Glomerular endothelial cell (primary cell): Measurements from ENCODE around the gene YAF2. TPM values are rescaled to one million over a fixed set of nuclear protein-coding genes. Genes with fewer than 3 reads are reported as not detected.
"Not testable (repeated sequence)": the region's sequence is repeated elsewhere in the genome, so short reads cannot be mapped to it uniquely, and the experiment has no call there.

Experiments used
- DNase-seq: peaks from one replicate; pipeline ENCODE4 v3.0.0-alpha.2; 2011; ENCODE audit warnings: low read depth, low spot score; ENCODE audit errors: extremely low read depth
- total RNA-seq: library from RNA; depleted of rRNA; stranded (reverse); fragments of >200 nt; gene quantifications from 2 replicates; pipeline ENCODE4 v1.2.3, GENCODE V29; 2015

Gene YAF2
- total RNA-seq, 1 donor from 2014 or later, result 39.4 TPM

DNA sequence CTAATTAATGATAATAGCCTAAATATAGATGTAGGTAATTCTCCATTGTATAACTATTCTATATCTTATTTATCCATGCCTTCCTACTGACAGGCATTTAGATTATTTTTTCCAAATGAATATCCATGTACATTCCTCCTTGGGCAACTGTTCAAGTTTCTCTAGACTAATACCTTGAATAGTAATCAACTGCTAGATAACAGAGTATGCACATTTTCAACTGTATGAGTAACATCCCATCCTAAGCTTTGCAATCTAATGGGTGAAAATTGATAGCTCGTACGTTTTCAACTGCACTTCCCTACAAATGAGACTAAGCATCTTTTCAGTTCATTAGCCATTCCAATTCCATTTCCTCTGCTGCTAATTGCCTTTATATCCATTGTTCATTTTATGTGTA is 37.0 kb downstream of the YAF2 start:
- DNase-seq, result no peak

DNA sequence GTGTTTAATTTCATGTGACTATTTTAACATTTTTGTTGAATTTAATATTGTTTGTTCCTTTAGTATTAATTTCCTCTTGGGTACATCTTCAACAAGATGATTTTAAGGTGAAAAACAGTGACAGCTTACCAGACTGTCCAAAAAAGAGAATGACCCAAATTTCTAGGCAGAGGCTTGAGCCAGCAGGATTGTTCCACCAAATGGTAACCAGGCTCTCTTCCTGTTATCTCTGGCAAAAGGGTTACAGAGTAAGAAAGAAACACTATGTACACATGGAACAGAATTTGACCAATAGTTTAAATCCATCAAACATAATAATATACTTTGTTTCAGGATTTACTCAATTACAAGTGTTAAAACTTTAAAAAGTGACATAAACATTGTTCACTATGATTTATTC is 39.0 kb downstream of the YAF2 start:
- no peak for DNase-seq

DNA sequence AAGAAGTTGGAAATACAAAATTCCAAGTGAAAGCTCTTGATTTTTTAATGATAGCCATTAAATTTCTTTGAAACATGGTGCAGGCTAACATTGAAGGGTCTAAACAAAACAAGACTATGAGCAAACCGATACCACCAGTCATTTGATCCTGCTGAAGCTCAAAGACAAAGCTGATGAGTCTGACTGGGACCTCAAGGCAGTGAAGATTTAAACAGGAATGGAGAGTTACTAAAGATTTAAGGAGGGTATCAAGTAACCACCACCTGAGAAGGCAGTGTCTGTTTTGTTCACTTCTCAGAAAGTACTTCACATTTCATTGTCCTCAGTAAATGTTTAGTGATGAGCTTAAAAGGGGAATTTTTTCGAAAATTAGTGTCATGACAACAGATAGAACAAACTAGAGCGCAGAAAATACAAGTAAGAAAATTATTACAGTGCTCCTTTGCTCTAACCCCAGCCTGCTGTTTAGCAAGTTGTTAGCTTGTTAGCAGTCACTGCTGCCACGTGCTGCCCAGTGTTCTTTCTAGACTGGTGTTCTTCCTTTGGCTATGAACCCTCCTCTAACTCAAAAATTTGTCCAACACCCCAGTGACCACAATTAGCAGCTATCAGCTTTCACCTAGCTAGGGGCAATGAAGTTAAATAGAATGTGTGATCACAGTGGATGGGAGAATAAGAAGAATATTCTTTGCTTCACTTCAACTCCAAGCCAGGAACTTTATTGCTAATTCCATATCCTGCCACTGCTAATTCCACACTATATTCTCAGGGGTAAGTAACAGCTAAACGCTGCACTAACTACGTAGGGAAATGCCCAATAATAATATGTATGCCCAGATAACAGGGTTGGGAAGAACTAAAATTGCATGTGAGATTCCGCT is 41.1 kb downstream of the YAF2 start:
- no peak for DNase-seq

DNA sequence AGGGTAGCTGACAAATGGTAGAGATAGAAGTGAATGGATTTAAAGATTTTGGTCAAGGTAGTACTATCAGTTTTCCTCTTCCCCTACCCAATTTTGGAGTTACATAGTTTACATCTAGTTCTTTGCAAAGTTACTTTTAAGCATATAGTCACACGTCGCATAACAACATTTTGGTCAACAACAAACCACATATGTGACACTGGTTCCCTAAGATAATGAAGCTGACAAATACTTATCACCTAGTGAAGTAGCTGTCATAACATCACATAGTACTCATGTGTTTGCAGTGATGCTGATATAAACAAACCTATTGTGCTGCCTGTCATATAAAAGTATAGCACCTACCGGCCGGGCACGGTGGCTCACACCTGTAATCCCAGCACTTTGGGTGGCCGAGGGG is 45.4 kb downstream of the YAF2 start:
- DNase-seq, result no peak

GRCh38 chr12:42192258-42192657 is 45.8 kb downstream of the YAF2 start:
- no peak for DNase-seq

- no peak for DNase-seq
Observed at GRCh38 chr12:42190376-42190775, 47.7 kb downstream of the YAF2 start.

DNA sequence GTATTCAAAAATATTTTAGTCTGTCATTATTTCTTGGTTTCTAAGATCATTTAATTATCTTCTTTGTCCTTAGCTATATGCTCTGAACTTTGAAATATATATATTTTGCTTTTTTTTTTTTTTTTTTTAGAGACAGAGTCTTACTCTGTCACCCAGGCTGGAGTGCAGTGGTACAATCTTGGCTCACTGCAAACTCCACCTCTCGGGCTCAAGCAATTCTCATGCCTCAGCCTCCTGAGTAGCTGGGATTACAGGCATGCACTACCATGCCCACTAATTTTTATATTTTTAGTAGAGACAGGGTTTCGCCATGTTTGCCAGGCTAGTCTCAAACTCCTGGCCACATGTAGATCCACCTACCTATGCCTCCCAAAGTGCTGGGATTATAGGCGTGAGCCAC is 49.8 kb downstream of the YAF2 start:
- not testable (repeated sequence) for DNase-seq

DNA sequence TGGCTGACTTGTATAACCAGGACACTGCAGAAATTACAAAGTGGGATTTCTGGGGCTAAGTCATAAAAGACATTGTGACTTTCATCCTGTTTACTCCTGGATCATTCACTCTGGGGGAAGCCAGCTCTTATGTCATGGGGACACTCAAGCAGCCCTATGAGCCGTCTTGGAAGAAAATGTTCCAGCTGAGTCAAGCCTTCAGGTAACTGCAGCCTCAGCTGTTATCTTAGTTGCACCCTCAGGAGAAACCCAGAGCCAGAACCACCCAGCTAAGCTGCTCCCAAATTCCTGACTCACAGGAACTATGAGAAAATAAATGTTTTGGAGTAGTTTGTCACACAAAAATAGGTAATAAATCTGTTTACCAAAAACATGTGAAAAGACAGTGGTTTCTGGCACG is 50.2 kb downstream of the YAF2 start:
- DNase-seq, result no peak

GRCh38 chr12:42186793-42187192 is 51.3 kb downstream of the YAF2 start:
- DNase-seq, result no peak

GRCh38 chr12:42182394-42182793 is 55.7 kb downstream of the YAF2 start:
- no peak for DNase-seq

- DNase-seq, result no peak
Observed at GRCh38 chr12:42180990-42181596, 57.0 kb downstream of the YAF2 start.

DNA sequence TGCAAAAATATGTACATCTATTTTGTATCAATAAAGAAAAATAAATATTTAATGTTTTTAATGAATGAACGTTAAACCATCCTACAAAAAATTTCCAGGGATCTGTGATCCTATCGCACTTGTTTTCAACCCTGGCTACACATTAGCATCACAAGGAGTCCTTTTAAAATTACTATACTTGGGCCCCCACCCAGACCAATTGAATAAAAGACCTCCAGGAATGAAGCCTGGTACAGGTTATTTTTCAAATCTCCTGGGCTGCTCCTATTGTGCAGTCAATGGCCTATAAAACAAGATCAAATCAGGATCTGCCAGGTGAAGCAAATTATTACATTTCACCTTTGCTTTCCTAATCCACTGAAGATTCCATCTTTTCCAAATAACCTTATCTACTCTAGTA is 59.9 kb downstream of the YAF2 start:
- no peak for DNase-seq

- no peak for DNase-seq
Observed at GRCh38 chr12:42174978-42175377, 63.1 kb downstream of the YAF2 start.

DNA sequence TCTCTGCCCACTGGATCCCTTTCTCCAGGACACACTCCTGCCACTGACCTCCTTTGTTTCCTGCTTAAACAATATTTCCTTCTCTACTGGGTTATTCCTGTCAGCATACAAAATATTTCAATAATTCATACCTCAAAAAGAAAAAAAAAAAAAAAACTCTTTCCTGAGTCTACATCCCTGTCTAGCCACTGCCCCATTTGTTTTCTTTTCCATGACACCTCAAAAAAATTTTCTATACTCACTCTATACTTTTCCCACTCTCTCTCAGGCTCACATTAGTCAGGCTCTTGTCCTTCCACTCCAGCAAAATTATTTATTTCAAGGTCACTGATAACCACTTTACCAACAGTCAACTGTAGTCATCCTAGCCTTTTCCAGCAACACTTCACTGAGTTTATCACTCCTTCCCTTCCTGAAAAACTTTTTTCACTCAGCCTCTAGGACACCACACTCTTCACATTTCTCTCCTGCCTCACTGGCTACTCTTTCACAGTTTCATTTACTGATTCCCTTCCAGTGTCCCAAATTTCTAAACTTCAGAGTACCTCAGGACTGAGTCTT is 64.0 kb downstream of the YAF2 start:
- DNase-seq, result no peak

GRCh38 chr12:42172441-42173210 is 65.4 kb downstream of the YAF2 start:
- no peak for DNase-seq

GRCh38 chr12:42167711-42168110 is 70.3 kb downstream of the YAF2 start:
- DNase-seq, result no peak

GRCh38 chr12:42166501-42166900 is 71.5 kb downstream of the YAF2 start:
- no peak for DNase-seq

DNA sequence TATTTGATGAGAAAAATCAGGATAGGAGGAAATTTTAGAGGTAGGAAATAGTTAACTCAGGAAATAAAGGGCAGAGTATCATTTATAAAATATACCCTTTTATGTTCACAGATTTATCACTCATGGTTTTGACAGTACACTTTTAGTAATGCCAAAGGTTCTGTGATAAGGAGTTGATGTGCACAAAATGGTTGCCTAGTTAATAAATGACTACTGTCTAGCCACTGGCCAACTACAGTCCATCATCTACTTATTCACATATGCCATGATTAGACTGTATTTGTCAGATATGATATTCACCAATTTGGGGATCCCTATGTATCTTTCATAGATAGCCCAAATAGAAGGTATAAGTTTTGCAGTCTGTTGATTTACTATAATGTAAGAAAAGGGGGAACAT is 74.1 kb downstream of the YAF2 start:
- no peak for DNase-seq

DNA sequence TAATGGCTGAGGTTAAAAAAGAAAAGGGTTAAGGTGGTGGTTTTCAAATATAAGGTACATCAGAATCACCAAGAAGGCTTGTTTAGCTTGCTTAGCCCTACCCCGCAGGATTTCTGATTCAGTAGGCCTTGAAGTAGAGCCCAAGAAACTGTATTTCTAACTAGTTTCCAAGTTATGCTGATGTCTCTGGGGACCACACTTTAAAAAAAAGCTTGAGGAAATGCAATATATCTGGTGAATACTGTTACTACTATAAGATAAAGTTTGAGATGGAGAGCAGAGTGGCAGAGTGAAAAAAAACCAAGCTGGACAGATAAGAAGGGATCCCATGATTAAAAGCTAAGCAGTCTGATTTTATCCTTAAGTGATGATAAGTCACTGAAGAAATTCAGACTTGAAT is 75.1 kb downstream of the YAF2 start:
- DNase-seq, result no peak

GRCh38 chr12:42162193-42162592 is 75.9 kb downstream of the YAF2 start:
- no peak for DNase-seq

GRCh38 chr12:42161529-42161928 is 76.5 kb downstream of the YAF2 start:
- DNase-seq, result no peak
